Progenitor cell of endocrine pancreas (in vitro differentiated cells): ENCODE results near the gene CR2. TPM values are rescaled to one million over a fixed set of nuclear protein-coding genes. Genes with fewer than 3 reads are reported as not detected.

ENCODE experiments used
- DNase-seq: peaks from one replicate; pipeline ENCODE4 v3.0.0; 2021; ENCODE audit warnings: low spot score; ENCODE audit not compliant: unreplicated experiment
- H3K27ac Mint-ChIP-seq: 2 replicates; pipeline ENCODE4 v1.8.0; 2021; ENCODE audit warnings: mild to moderate bottlenecking, moderate library complexity, mixed read lengths
- H3K27me3 Mint-ChIP-seq: 2 replicates; pipeline ENCODE4 v1.8.0; 2021; ENCODE audit warnings: mixed read lengths
- H3K36me3 Mint-ChIP-seq: 2 replicates; pipeline ENCODE4 v1.8.0; 2022; ENCODE audit warnings: mixed read lengths; ENCODE audit not compliant: insufficient read depth
- H3K4me1 Mint-ChIP-seq: 2 replicates; pipeline ENCODE4 v1.8.0; 2021; ENCODE audit warnings: low read depth, mixed read lengths
- H3K4me3 Mint-ChIP-seq: 2 replicates; pipeline ENCODE4 v1.8.0; 2021; ENCODE audit warnings: low read depth, mild to moderate bottlenecking, moderate library complexity, mixed read lengths
- H3K9me3 Mint-ChIP-seq: 2 replicates; pipeline ENCODE4 v1.8.0; 2021; ENCODE audit warnings: low read depth, mixed read lengths
- total RNA-seq: library from RNA; stranded (reverse); gene quantifications from 2 replicates; pipeline ENCODE4 v1.2.1, GENCODE V29; 2021
- TF ChIP-seq, protein P1 (sequence below): fragments of 200-600 bp; sonication (generic); IDR thresholded peaks from one replicate; pipeline ENCODE4 v1.5.0; 2021; ENCODE audit warnings: antibody characterized with exemption, mild to moderate bottlenecking; ENCODE audit not compliant: unreplicated experiment

CR2 gene
- total RNA-seq, 1 donor from 2014 or later = 0.17 TPM

DNA sequence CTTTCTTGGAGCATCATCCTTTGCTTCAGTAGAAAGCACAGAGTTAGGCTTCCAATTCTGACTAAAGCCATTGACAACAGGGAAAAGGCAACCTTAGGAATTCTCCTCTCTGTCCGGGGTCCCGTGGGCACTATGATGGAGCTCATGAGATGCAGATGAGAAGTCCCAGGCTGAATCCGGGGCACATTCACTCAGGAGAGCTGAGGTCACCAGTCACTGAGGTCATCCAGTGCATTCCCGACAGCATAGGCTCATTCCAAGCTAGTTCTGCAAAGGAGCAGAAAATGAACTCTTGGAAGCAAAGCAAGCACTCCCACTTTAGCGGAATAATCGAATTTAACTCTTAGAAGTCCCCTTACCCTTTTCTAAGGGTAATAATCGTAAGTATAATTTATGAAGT lies 48.6 kb downstream of the CR2 start:
- no peak overlapping the region for H3K4me3 Mint-ChIP-seq
- peaks cover 59% of the 10 kb centered on the region for H3K27me3 Mint-ChIP-seq
- H3K4me1 Mint-ChIP-seq = no peaks in the 10 kb centered on the region
- DNase-seq = no peak
- no peaks in the 10 kb centered on the region for H3K36me3 Mint-ChIP-seq
- H3K27ac Mint-ChIP-seq = no peak overlapping the region
- TF ChIP-seq, protein P1, sequence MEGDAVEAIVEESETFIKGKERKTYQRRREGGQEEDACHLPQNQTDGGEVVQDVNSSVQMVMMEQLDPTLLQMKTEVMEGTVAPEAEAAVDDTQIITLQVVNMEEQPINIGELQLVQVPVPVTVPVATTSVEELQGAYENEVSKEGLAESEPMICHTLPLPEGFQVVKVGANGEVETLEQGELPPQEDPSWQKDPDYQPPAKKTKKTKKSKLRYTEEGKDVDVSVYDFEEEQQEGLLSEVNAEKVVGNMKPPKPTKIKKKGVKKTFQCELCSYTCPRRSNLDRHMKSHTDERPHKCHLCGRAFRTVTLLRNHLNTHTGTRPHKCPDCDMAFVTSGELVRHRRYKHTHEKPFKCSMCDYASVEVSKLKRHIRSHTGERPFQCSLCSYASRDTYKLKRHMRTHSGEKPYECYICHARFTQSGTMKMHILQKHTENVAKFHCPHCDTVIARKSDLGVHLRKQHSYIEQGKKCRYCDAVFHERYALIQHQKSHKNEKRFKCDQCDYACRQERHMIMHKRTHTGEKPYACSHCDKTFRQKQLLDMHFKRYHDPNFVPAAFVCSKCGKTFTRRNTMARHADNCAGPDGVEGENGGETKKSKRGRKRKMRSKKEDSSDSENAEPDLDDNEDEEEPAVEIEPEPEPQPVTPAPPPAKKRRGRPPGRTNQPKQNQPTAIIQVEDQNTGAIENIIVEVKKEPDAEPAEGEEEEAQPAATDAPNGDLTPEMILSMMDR = no peak
- H3K9me3 Mint-ChIP-seq = no peaks in the 10 kb centered on the region

DNA sequence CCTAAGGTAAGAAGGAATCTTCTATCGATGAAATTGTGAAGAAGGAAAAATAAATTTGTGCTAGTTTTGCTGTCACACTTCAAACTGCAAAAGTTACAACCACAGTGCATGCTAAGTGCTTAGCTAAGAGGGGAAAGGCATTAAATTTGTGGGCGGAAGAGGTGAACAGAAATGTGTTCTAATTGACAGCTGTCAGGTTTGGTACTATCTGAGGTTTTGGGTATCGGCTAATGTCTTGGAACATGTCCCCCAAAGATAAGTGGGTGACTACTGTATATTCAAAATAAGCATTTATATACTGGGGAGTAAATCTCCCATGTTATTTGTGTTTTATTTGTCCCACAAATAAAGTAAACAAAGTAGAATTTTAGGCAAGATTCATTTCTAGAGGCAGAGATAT lies 49.8 kb downstream of the CR2 start:
- TF ChIP-seq, protein P1 = no peak
- H3K4me3 Mint-ChIP-seq = no peak overlapping the region
- no peak for DNase-seq
- H3K4me1 Mint-ChIP-seq = no peaks in the 10 kb centered on the region
- H3K27ac Mint-ChIP-seq = no peak overlapping the region
- H3K36me3 Mint-ChIP-seq = no peaks in the 10 kb centered on the region
- peaks cover 50% of the 10 kb centered on the region for H3K27me3 Mint-ChIP-seq
- no peaks in the 10 kb centered on the region for H3K9me3 Mint-ChIP-seq

DNA sequence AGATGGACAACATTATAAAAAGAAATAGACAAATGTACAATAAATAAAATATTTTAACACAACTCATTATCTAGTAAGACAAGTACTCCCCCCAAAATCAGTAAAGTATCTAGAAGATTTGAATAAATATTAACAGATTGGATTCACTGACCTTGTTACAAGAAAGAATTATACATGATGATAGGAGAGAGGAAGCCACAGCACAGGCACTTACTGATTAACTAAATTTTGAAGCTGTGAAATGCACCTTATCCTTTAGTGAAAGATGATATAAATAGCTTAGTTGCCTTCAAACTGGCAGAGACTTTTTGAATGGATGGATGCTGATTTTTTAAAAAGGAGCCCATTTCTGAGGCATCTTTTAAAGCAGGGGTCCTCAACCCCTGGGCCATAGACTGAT lies 50.3 kb downstream of the CR2 start:
- H3K4me1 Mint-ChIP-seq = no peaks in the 10 kb centered on the region
- no peak for DNase-seq
- H3K9me3 Mint-ChIP-seq = no peaks in the 10 kb centered on the region
- no peak overlapping the region for H3K27ac Mint-ChIP-seq
- H3K4me3 Mint-ChIP-seq = no peak overlapping the region
- H3K27me3 Mint-ChIP-seq = peaks cover 45% of the 10 kb centered on the region
- TF ChIP-seq, protein P1 = no peak
- H3K36me3 Mint-ChIP-seq = no peaks in the 10 kb centered on the region

DNA sequence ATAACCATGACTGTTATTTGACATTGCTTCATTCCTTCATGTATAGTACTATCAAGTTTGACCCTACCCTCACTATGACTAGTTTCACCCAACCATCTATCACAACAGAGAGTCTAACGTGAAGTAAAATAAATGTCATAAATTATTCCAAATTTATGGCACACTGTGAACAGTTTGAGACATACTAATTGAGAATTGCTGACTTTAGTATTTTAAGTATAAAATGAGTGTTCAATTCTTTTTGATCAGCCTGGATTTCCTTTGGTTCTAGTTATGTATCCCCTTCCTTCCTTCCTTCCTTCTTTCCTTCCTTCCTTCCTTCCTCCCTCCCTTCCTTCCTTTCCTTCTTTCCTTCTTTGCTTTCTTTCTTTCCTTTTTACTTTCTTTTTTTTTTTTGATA lies 56.3 kb downstream of the CR2 start:
- DNase-seq = no peak
- H3K27ac Mint-ChIP-seq = no peak overlapping the region
- H3K27me3 Mint-ChIP-seq = peaks cover 13% of the 10 kb centered on the region
- no peak overlapping the region for H3K4me3 Mint-ChIP-seq
- TF ChIP-seq, protein P1 = no peak
- no peaks in the 10 kb centered on the region for H3K4me1 Mint-ChIP-seq
- no peaks in the 10 kb centered on the region for H3K9me3 Mint-ChIP-seq
- no peaks in the 10 kb centered on the region for H3K36me3 Mint-ChIP-seq

DNA sequence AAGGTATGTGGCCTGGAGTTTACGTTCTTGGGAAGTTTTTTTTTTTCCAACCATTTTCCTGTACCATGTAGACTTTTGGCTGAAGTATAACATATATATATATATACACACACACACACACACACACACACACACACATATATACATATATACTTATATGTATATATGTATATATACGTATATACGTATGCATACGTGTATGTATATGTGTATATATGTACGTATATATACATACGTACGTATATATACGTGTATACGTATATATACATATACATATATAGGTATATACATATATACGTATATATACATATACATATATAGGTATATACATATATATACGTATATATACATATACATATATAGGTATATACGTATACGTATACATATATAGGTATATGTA lies 60.8 kb downstream of the CR2 start:
- TF ChIP-seq, protein P1 = no peak
- Mint-ChIP-seq H3K4me3 (no peak overlapping the region), H3K36me3 (no peaks in the 10 kb centered on the region), H3K4me1 (no peaks in the 10 kb centered on the region), H3K27ac (no peak overlapping the region), H3K27me3 (peaks cover 7% of the 10 kb centered on the region), H3K9me3 (peaks cover 4% of the 10 kb centered on the region)
- DNase-seq = no peak

DNA sequence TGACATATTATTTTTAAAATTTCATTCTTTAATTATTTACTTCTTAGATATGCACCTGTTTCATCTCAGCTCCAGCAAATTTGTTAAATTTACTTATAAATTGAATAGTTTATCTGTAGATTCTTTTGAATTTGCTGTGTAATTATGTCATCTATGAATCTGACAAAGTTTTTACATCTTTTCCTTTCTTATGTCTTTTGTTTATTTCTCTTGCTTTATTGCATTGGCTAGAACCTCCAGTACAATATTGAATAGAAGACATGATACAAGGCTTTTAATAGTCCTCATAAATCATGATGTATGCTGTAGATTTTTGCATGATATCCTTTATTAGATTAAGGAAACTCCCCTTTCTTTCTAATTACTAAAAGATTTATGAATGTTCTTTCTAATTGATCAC lies 62.6 kb downstream of the CR2 start:
- H3K4me3 Mint-ChIP-seq = no peak overlapping the region
- H3K4me1 Mint-ChIP-seq = no peaks in the 10 kb centered on the region
- no peaks in the 10 kb centered on the region for H3K36me3 Mint-ChIP-seq
- TF ChIP-seq, protein P1 = no peak
- peaks cover 4% of the 10 kb centered on the region for H3K9me3 Mint-ChIP-seq
- H3K27ac Mint-ChIP-seq = no peak overlapping the region
- H3K27me3 Mint-ChIP-seq = peaks cover 4% of the 10 kb centered on the region
- no peak for DNase-seq
